IgD-negative memory B cell (primary cell): Measurements from ENCODE around the gene PRDM13. TPM values are rescaled to one million over a fixed set of nuclear protein-coding genes. Genes with fewer than 3 reads are reported as not detected.

Source experiments
- H3K27ac Mint-ChIP-seq, 3 donors: one replicate each; pipeline ENCODE4 v1.8.0; 2020 to 2022; ENCODE audit warnings: mild to moderate bottlenecking in 3 of 3, mixed read lengths in 3 of 3, moderate library complexity in 1 of 3
- H3K27me3 Mint-ChIP-seq: one replicate; pipeline ENCODE4 v1.8.0; 2021; ENCODE audit warnings: mixed read lengths
- H3K36me3 Mint-ChIP-seq: one replicate; pipeline ENCODE4 v1.8.0; 2020; ENCODE audit warnings: mild to moderate bottlenecking, mixed read lengths
- H3K4me1 Mint-ChIP-seq, 3 donors: one replicate each; pipeline ENCODE4 v1.8.0; 2020 to 2022; ENCODE audit warnings: mixed read lengths in 3 of 3, mild to moderate bottlenecking in 1 of 3
- H3K4me3 Mint-ChIP-seq, 4 donors: one replicate each; pipeline ENCODE4 v1.8.0; 2020 to 2022; ENCODE audit warnings: mild to moderate bottlenecking in 4 of 4, mixed read lengths in 4 of 4, moderate library complexity in 3 of 4
- H3K9me3 Mint-ChIP-seq, 3 donors: one replicate each; pipeline ENCODE4 v1.8.0; 2020 to 2021; ENCODE audit warnings: mixed read lengths in 3 of 3, mild to moderate bottlenecking in 1 of 3
- polyA plus RNA-seq: library from polyadenylated mRNA; unstranded; fragments of 300-500 nt; fragmentation: Illumina TruSeq; gene quantifications from one replicate; pipeline ENCODE4 v1.2.3, GENCODE V29; 2021

The PRDM13 gene
- not detected for polyA plus RNA-seq

DNA sequence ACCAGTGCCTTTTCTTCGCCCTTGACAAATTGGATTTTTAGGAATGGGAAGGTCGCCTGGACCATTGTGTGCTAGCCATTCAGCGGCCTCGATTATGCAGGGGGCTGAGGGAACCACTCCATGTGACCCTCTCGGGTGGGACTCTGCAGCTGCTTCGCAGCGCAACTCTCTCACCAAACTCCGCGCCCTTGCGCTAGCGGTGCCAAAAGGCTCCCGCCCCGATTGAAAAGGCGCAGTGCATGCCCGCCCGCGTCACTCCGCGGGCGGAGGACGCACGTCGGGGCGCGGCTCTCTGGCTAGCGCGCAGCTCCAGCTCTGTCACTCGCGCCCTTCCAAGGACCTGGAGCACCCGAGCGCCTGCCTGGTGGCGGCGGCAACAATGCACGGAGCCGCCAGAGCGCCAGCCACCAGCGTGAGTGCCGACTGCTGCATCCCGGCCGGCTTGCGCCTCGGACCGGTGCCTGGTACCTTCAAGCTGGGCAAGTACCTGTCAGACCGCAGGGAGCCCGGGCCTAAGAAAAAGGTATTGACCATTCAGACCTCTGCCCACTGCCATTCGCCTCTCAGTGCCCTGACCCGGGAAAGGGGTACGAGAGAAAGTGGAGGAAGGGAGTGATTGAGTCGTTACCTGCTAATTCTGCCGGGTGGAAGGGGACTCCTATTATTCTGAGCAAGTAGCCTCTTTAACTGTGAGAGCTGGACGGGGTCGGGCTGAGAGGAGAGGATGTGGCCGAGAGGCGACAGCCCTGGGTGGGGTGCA lies at the start of gene PRDM13:
Gene PRDM13, plus strand, starts transcription at position 178 of the 760 bp plus-strand sequence. Its CDS starts 202 bp downstream, at position 380.
- Mint-ChIP-seq H3K9me3 (peaks cover 0 to 7% (median 4%) of the 10 kb centered on the region in 3 donors), H3K4me1 (peaks cover 1 to 43% (median 18%) of the 10 kb centered on the region in 3 donors), H3K27ac (peak within 1 kb of the TSS; percentile 89 to 93 (median 91)), H3K4me3 (peak within 1 kb of the TSS in 3 of 4 donors; percentile 43 to 79 (median 52)), H3K27me3 (peaks cover 86% of the 10 kb centered on the region), H3K36me3 (peaks cover 2% of the 10 kb centered on the region)

DNA sequence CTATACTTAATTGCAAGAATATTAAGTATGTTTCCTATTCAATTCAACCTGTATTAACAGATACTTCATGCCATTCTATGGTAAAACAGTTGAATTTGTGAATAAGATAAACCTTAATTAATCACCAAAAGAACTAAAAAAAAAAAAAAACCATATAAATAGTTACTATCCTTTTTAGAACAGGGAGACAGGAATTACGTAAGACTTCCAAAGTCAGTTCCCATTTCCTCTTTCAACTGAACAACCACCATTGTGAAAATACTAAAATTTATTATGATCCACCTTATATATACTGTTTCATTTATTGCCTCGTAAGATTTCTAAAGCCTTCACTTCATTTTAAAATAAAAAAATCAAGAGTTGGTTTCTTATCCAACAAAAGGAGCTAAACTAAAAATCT lies 47.6 kb upstream of the PRDM13 start:
- Mint-ChIP-seq H3K27ac (no peak overlapping the region), H3K27me3 (no peaks in the 10 kb centered on the region), H3K4me3 (no peak overlapping the region), H3K9me3 (no peaks in the 10 kb centered on the region), H3K36me3 (peaks cover 7% of the 10 kb centered on the region), H3K4me1 (peaks cover 0 to 8% (median 3%) of the 10 kb centered on the region in 3 donors)

DNA sequence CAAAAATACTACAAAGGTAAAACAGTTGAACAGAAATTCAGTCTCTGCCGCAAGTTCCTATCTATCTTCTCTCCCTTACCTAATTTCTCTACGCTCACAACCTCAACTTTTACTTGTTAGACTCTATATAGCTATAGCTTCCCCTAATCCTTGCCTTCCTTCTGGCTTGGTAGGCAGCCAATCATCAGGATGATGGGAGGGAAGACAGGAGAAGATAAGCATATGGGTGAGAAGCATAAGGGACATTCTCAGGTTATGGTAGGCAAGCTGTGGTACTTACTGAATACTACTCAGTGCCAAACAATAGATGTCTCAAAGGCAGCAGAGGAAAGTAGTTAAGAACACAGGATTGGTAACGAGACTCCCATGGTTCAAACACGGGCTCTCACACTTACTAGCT lies 46.0 kb upstream of the PRDM13 start:
- Mint-ChIP-seq H3K9me3 (no peaks in the 10 kb centered on the region), H3K27ac (no peak overlapping the region), H3K36me3 (peaks cover 7% of the 10 kb centered on the region), H3K4me1 (peaks cover 9 to 15% (median 12%) of the 10 kb centered on the region in 3 donors), H3K27me3 (no peaks in the 10 kb centered on the region), H3K4me3 (no peak overlapping the region)

DNA sequence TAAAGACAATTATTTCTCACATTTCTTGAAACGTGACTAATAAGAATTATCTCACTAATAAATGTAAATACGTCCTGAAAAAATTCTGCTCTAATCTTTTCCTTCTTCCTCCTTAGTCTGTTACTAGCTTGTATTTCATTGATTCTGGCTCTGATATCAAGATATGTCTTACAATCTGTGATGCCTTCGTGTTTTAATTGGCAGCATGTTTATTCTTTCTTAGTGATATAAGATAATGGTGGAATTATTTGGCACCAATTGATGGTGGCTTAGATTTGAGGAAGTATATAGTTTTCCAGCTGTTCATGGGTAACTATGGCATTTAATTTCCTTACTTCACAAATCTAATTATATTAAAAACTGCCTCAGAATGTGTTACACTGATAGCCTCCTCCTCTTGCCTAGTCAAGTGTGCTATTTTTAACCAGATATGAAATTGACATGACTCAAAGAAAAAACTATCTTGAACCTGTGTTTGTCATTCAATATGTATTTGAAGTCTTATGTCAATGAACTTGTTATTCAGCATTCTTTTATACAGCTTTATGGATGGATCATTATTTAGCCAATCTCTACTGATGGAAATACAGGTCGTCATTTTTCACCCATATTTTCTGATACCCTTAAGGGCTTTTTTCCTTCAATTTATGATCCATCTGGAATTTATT lies 43.4 kb upstream of the PRDM13 start:
- H3K9me3 Mint-ChIP-seq: no peaks in the 10 kb centered on the region
- H3K27ac Mint-ChIP-seq: no peak overlapping the region
- no peak overlapping the region for H3K4me3 Mint-ChIP-seq
- H3K4me1 Mint-ChIP-seq: peaks cover 23 to 27% (median 25%) of the 10 kb centered on the region in 3 donors
- no peaks in the 10 kb centered on the region for H3K27me3 Mint-ChIP-seq
- H3K36me3 Mint-ChIP-seq: peaks cover 3% of the 10 kb centered on the region

DNA sequence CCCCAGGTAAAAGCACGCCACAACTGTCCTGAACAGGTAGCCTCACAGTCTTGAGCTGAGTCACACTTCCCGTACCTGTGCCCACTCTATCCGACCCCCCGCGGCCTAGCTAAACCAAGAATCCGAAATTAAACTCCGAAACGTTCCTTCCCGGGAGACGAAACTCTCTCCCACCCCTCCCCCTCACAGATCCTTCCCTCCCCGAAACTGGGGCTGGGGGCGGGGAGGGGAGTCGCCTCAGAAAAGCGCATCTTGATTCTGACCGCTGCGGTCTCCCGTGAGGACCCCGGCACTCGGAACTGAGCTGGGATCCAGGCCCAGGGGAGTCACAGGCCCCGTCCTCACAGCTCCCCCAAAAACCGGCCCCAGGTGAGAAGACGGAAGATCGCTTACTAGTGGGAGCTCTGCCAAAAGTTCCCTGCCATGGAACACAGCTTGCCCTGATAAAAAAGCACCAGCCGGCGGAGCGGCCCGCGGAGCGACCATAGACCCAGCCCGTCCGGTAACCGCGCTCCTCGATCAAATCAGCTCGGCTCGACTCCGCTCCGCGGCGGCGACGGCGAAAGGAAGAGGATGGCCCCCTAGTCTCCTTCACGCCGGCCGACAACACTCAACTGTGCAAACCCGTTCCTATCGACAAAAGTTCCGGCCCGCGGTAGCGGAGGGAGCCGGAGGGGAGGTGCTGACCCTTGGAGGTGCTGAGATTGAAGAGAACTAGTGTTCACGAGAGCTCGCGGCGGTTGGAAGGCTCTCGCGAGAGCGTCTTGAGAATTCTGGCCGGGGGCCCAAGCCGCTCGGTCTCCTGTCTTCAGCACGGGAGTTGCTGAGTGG lies 38.3 kb upstream of the PRDM13 start, which contains the start of gene CCNC:
Gene CCNC, minus strand, starts transcription at position 558 of the 831 bp plus-strand sequence. Its CDS starts 133 bp downstream, at position 425.
- Mint-ChIP-seq H3K9me3 (peaks cover 0 to 4% (median 0%) of the 10 kb centered on the region in 3 donors), H3K27me3 (no peaks in the 10 kb centered on the region), H3K27ac (peak within 1 kb of the TSS; percentile 66 to 98 (median 93)), H3K4me3 (peak within 1 kb of the TSS; percentile 96 to 98 (median 97)), H3K36me3 (peaks cover 3% of the 10 kb centered on the region), H3K4me1 (peaks cover 25 to 32% (median 25%) of the 10 kb centered on the region in 3 donors)

DNA sequence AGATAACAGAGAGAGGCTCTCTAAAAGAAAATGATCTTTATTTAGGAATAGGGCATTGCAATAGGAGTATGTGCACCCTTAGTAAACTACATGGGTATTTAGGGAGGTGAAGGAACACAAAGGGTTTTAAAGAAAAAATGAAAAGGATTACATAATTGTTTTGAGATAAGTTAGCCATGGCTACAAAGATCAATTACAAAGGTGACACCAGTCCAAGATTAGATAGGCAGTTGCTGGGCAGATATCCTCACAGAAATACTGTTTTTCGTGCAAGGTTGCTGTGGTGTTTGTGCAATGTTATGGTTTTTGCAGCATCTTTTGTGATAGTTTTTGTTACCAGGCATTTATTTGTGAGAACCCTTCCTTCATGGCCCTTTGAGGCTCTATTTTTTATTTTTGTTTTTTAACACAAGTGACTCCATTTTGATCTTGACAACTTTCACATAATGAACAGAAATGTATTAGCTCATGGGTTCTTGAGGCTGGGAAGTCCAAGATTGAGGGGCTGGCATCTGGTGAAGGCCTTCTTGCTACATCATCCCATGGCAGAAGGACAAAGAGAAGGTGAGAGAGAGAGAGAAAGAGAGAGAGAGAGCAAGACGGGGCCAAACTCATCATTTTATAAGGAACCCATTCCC lies 32.5 kb upstream of the PRDM13 start:
- no peak overlapping the region for H3K4me3 Mint-ChIP-seq
- no peaks in the 10 kb centered on the region for H3K4me1 Mint-ChIP-seq
- peaks cover 7% of the 10 kb centered on the region for H3K27me3 Mint-ChIP-seq
- peaks cover 3% of the 10 kb centered on the region for H3K36me3 Mint-ChIP-seq
- no peaks in the 10 kb centered on the region for H3K9me3 Mint-ChIP-seq
- no peak overlapping the region for H3K27ac Mint-ChIP-seq

DNA sequence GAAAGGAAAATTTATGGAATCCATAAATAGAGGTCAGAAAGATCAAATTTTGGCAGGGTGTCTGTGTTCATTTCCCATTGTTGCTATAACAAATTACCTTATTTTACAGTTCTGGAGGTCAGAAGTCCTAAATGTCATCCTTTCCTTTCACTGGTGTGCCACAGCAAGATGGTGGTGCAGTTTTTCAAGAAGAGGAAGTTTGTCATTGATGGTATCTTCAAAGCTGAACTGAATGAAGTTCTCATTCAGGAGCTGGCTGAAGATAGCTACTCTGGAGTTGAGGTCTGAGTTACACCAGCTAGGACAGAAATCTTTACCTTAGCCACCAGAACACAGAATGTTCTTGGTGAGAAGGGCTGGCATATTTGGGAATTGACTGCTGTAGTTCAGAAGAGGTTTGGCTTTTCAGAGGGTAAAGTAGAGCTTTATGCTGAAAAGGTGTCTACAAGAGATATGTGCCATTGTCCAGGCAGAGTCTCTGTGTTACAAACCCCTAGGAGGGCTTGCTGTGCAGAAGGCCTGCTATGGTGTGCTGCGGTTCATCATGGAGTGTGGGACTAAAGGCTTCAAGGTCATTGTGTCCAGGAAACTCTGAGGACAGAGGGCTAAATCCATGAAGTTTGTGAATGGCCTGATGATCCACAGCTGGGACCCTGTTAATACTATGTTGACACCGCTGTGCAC lies 30.9 kb upstream of the PRDM13 start:
- Mint-ChIP-seq H3K27ac (no peak overlapping the region), H3K36me3 (peaks cover 5% of the 10 kb centered on the region), H3K4me1 (no peaks in the 10 kb centered on the region), H3K4me3 (no peak overlapping the region), H3K9me3 (no peaks in the 10 kb centered on the region), H3K27me3 (peaks cover 7% of the 10 kb centered on the region)

DNA sequence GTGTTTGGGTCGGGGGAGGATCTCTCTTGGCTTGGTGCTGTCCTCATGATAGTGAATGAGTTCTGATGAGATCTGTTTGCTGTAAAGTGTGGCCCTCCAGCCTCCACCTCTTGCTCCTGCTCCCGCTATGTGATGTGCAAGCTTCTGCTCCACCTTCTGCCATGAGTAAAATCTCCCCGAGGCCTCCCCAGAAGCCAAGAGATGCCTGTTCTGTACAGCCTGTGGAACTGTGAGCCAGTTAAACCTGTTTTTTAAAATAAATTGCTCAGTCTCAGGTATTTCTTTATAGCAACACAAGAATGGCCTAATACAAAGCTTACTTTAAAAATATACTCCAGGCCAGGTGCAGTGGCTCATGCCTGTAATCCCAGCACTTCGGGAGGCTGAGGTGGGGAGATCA lies 26.9 kb upstream of the PRDM13 start:
- no peaks in the 10 kb centered on the region for H3K9me3 Mint-ChIP-seq
- H3K36me3 Mint-ChIP-seq: peaks cover 2% of the 10 kb centered on the region
- no peak overlapping the region for H3K27ac Mint-ChIP-seq
- peaks cover 9% of the 10 kb centered on the region for H3K27me3 Mint-ChIP-seq
- H3K4me3 Mint-ChIP-seq: no peak overlapping the region
- H3K4me1 Mint-ChIP-seq: no peaks in the 10 kb centered on the region

DNA sequence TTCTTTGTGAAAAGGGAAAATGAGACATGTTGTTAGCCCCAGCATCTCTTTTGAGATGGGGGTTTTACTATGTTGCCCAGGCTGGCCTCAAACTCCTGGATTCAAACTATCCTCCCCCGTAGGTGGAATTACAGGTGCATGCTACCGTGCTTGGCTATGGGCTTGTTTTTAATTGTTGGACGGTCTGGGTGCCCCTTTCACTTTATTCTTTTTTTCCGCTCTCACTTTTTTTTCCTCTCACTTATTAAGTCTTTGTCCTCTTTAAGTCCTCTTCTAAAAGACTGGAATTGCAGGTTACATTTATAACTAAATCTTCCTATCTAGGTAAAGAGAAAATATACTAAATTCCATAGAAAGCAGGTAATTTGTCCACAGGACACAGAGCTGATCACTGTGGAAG lies 18.8 kb upstream of the PRDM13 start:
- peak overlapping the region in 2 of 4 donors; percentile 89 to 95 for H3K4me3 Mint-ChIP-seq

DNA sequence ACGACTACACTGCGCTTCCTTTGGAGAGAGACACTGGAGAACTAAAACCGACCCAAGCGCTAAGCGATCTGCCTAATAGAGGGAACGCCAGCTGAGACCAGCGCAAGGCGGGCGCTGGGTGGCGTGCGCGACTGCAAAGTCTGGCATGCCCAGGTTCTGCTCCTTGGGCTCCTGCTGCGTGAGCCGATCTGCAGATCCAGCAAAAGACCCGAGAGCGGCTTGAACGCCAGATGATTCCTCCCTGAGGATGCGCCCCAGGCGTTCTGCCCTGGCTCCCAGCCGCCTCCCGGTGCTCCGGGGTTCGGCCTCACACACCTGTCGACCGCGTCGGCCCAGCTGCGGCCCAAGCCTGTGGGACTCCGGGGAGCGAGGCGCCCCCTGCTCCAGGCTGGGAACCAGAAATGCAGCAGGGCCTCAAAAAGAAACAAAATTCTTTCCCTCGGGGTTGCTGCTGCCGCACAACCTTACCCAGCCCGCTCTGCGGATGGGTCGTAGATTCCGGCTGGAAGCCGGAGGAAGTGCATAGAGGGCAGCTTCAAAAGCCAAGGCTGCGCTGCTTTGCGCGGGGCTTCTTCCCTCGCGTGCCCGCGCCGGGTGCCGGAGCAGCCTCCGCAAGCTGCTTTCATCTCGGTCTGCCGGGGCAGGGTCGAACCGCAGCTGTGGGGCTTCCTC lies 17.9 kb upstream of the PRDM13 start:
- Mint-ChIP-seq H3K36me3 (no peaks in the 10 kb centered on the region), H3K4me1 (peaks cover 8 to 30% (median 21%) of the 10 kb centered on the region in 3 donors), H3K9me3 (peaks cover 0 to 5% (median 0%) of the 10 kb centered on the region in 3 donors), H3K27ac (peak overlapping the region in 2 of 3 donors; percentile 6 to 53), H3K27me3 (peaks cover 46% of the 10 kb centered on the region), H3K4me3 (peak overlapping the region; percentile 85 to 95 (median 92))

More for the DNA sequence above, 18.8 kb upstream of the PRDM13 start:
- peaks cover 8 to 30% (median 21%) of the 10 kb centered on the region in 3 donors for H3K4me1 Mint-ChIP-seq
- H3K27ac Mint-ChIP-seq: peak overlapping the region in 1 of 3 donors; percentile 6
- H3K36me3 Mint-ChIP-seq: no peaks in the 10 kb centered on the region
- peaks cover 0 to 5% (median 0%) of the 10 kb centered on the region in 3 donors for H3K9me3 Mint-ChIP-seq
- H3K27me3 Mint-ChIP-seq: peaks cover 42% of the 10 kb centered on the region

DNA sequence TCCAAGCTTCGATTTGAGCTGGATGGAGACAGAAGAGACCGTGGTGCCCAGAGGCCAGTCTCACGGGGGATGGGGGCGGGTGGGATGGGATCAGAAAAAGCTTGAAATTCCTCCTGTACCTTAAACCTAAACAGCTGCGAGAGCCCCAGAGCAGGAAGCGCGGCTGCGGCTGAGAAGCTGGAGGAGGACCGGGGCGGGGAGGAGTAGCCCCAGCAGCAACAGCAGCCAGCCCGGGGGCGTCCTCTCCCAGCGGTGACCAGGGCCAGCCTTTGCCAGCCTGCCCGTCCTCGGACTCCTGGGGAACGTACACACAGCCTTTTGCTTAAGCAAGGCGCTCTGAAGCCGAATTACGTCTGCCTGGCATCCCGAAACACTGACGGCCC lies 17.4 kb upstream of the PRDM13 start:
- peaks cover 0 to 5% (median 0%) of the 10 kb centered on the region in 3 donors for H3K9me3 Mint-ChIP-seq
- peak overlapping the region; percentile 85 to 95 (median 92) for H3K4me3 Mint-ChIP-seq
- H3K36me3 Mint-ChIP-seq: no peaks in the 10 kb centered on the region
- H3K4me1 Mint-ChIP-seq: peaks cover 8 to 30% (median 21%) of the 10 kb centered on the region in 3 donors
- peak overlapping the region in 2 of 3 donors; percentile 0 to 6 for H3K27ac Mint-ChIP-seq
- H3K27me3 Mint-ChIP-seq: peaks cover 51% of the 10 kb centered on the region

DNA sequence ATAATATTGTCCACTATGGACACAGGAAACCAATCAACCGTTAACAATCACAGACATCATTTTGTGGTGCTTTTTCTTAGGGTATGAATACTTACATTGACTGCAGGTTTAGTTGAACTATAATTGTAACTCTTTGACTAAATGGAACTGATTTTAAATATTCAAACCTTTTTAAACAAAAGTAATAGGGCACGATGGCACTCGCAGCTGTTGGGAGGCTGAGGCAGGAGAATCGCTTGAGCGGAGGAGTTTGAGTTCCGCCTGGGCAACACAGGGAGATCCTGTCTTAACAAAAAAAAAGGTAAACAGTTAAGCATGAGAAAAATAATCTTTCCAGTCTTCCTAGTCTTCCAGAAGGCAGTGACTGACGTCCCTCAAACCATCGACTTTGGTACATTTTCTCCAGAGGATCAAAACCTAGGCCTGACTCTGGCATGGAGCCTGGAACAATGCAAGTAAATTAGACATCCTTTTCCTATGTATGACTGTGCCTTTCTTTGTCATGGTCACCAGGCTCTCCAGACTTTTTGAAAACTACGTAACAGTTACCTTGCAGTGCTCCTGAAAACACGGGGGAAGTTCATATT lies 16.6 kb upstream of the PRDM13 start:
- Mint-ChIP-seq H3K4me3 (peak overlapping the region in 3 of 4 donors; percentile 16 to 79 (median 59)), H3K27me3 (peaks cover 56% of the 10 kb centered on the region), H3K27ac (peak overlapping the region; percentile 0 to 47 (median 7)), H3K9me3 (peaks cover 0 to 5% (median 0%) of the 10 kb centered on the region in 3 donors), H3K4me1 (peaks cover 8 to 30% (median 21%) of the 10 kb centered on the region in 3 donors), H3K36me3 (no peaks in the 10 kb centered on the region)
